CD4-positive, alpha-beta T cell treated with Interleukin-12 subunit alpha and Interleukin-12 subunit beta, for 1 hour (primary cell): ENCODE data around the gene PAX2.

Experiments used
- DNase-seq: peaks from one replicate; pipeline ENCODE4 v3.0.0-alpha.2; 2020

Gene PAX2

DNA sequence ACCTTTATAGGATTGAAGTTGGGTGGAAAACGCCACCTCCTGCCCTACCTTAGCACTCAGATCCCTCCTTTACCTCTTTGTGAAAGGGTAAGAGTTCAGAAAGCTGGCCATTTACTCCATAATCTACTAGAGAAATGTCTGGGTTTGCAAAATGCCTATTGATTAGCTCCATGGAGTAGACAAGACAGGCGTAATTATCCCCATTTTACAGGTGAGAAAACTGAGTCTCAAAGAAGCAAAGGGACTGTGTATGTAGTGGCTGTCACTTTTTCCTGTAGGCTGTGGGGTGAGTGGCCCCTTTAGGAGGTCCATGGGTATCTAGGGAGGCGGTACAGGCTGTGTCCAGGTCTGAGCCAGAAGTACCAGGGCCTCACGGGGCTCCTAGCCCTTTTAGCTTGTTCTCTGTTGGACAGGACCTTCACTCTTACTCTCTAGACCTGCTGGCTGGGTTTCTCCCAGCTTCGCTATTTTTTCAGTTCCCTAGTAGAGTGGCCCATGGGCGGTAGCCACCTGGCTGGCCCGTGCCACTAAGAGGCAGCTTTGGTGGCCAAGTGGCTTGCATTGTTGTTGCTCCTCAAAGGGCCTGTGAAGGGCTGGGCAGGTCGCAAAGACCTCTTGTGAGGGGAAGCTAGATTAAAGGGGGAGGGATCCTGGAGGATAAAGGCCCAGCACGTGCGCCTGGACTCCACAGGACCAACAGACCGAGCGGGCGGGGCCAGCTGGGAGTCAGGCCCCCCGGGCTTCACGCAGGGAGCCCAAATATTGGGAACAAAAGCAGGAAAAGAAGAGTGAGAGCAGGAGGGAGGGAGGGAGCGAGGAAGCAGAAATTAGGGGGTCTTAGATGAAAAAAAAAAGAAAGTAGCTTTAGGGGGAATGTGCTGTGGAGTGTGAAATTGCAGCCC is 4.7 kb upstream of the PAX2 start:
- no peak for DNase-seq

GRCh38 chr10:100741378-100742075 is 3.9 kb upstream of the PAX2 start:
- DNase-seq, result no peak

DNA sequence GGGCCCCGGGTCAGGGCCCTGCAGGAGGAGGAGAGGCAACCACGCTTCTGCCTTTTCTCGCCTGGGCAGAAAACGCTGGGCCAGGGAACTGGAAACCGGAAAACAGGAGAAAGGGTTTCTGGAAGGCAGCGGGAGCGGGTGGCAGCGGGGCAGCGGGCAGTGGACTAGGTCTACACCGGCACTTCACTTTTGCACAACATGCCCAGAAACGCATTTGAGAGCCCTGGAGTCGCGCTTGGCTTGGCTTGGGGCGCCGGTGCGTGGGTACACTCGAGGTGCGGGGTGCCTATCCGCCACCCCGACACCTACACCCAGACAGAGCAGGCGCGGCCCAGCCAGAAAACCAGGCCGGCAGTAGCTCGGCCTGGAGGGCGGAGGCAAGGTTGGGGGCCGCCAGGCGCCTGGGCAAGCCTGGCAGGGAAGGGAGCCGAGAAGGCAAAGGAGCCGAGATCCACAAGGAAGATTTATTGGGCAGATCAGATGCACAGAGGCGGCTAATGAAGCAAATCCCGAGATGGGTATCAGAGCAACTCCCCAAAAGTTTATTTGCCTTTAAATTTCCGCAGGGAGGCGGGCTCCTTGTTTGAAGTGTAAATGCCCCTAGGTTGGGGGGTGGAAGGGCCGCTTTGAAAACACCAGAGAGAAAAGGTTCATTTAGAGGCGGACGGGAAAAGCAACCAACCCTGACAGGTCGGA is 3.2 kb upstream of the PAX2 start:
- no peak for DNase-seq

DNA sequence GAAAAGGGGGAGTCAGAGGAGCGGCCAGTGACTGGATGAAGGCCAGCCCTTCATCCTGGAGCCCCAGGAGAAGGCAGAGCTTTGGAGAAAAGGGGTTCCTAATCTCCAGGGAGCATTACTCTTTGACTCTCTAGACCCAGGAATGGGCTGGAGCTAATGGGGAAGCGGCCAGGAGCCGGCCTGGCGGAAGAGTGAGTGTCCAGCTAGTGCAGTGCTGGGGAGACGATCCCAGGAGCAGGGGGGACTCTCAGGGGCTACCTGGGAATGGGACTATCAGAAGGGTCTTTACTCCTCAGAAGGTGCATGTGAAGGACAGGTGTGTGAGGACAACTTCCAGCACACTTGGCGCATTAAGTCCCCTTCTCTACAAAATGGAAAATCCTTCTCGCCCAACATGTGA is 2.4 kb upstream of the PAX2 start:
- no peak for DNase-seq

GRCh38 chr10:100743626-100744135 is 1.7 kb upstream of the PAX2 start:
- peak; percentile 47 for DNase-seq

DNA sequence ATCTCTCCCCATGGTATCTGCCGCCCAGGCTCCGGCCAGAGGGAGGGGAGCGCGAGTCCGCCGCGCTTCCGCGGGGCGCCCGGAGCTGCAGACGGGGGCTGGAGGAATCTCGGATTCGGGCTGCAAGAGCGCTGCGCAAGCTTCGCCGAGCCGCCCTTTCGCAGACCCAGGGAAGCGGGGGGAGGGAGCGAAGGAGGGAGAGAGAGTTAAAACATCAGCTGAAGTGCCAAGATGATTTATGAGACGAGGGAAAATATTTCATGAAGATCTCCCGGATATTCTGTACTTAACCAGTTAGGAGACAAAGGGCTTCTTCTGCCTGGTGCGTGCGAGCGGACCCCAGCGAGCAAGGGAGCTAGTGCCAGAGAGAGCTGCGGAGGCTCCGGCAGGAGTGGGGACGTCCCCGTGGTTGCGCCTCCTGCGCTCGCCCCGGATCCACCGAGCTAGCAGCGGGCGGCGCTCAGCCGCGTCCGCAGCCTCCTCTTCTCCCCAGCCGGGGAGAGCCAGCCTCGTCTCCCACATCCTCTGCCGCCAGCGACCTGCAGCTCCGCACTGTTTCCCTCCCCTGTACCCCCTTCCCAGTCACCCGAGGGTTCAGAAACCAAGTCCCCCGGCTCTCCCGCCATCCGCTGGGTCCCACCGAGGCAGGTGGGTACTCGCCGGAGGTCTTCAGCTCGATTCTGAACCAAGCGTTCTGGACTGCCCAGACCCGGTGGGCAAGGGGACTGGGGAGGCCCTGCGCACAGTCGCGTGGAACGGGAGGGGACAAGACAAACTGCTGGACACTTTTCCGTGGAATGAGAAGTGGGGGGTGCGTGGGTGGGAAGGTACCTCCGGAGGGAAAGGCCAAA is 1.0 kb upstream of the PAX2 start:
- DNase-seq, result no peak

DNA sequence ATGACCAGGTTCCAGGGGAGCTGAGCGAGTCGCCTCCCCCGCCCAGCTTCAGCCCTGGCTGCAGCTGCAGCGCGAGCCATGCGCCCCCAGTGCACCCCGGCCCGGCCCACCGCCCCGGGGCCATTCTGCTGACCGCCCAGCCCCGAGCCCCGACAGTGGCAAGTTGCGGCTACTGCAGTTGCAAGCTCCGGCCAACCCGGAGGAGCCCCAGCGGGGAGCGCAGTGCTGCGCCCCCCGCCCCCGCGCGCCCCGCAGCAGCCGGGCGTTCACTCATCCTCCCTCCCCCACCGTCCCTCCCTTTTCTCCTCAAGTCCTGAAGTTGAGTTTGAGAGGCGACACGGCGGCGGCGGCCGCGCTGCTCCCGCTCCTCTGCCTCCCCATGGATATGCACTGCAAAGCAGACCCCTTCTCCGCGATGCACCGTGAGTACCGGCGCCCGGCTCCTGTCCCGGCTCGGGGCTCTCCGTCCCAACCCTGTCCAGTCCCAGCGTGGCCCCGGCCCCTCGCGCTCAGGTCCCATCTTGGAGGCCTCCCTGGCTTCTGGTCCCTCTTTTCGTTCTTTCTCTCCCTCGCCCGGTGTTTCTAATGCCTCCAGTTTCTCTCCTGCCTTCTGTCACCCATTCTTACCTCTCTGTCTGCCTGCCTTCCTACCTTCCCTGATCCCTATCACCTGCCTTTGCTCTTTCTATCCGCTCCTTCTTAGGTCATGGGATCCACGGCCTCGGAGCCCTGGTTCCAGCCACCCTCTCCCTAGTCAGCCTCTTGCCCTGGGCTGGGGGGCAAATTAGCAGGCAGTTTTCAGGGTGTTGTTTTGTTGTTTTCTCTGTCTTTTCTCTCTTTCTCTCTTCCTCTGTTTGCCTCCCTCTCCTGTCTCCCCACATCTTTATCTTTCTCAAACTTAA is 751 bp downstream of the PAX2 start:
- DNase-seq, result no peak

DNA sequence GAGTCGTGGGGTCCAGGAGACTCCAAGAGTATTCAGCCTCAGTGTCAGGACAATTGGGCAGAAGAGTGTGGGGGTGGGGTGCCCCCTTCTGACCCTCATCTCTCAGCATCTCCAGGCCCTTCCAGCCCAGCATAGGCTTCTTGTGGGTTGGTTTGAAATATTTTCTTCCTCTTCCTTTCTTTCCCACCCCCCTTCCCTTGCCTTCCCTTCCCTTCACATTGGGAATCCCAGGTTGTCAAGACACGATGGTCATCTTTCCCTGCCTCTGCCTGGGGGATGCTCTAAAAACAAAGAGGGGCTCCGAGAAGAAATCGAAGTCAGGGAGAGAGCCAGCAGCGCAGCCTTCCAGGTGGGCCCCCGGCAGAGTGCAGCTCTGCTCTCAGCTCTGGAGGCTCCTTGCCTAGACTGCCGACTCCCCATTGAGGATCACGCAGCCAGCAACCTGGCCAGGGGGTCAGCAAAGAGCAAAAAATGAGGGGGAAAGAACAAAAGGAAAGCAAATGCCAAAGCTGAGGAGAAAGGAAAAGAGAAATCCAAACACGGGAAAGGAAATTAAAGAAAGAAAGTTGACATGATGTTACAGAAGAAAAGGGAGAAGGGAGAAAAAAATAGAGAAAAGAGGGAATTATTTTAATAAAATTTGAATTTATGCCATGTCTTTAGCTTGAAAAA is 1.5 kb downstream of the PAX2 start:
- DNase-seq, result no peak

DNA sequence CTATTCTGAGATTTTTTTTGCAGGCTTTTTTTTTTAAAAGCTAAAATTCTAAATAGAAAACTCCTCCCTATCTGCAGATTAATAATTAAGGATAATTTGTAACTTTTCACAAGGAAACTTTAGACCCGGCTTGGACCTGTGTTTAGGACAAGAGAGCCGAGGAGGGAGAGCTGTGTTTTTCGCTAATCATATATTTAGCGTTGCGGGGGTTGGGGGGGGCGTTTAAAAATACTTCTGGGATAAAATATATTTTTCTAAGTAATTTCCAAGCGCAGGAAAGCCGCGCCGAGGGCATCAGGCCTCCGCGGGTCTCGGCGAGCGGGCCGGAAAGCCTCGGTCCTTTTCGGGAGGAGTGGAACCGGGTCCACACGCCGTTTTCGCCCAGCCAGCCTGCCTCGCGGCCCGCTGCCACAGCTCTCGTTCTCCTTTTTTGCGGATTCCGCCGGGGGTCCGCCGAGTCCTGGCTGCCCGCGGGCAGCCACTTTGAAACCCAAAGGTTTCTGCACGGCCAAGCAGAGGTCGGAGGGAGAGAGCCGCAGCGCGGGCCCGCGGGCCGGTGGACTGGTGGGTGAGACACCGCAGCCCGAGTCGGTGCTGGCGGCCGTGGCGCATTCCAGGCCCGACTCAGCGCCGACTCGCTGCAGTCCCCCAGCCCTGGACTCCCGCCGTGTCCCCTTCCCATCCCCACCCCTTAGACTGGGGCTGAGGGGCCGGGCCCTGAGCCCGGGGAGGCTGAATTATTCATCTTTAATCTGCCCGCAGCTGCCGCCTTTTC is 2.3 kb downstream of the PAX2 start:
- DNase-seq, result no peak

DNA sequence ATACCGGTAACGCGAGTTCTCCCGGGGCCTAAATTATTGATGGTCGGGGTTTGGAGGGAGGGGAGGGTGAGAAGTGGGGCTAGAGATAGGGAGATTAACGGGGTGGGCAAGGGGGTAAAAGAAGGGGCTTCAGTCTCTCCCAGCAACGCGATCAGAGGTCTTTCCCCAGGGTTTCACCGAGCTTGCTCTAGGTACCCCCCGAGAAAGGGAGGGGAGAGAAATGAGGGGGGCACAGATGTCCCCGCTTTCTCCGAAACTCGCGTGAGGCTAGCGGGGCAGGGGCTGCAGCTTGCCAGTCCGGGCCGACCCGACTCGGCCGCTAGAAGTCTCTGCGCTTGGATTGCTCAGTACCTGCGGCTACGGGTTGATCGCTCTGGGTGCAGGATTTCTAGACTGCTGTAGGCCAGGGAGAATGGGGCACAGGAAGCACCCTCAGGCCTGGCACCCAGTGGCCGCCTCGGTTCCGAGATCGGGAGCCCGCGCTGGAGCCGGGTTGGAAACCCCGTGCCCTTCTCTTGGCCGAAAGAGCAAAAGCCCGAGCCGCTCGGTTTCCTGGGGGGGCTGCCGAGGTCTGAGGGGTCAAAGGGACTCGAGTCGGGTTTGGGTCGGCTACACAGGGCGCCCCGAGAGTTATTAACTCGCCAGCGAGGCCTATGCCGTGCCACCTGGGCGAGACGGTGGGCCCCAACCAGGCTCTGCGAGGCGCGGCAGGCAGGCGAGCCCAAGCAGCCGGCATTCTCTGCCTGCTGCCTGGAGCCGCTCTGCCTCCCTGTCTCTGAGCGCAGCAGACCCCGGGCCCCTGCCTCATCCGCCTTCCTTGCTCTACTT is 3.1 kb downstream of the PAX2 start:
- DNase-seq, result no peak

- DNase-seq, result no peak
Measured at GRCh38 chr10:100749059-100749308, 3.6 kb downstream of the PAX2 start.

DNA sequence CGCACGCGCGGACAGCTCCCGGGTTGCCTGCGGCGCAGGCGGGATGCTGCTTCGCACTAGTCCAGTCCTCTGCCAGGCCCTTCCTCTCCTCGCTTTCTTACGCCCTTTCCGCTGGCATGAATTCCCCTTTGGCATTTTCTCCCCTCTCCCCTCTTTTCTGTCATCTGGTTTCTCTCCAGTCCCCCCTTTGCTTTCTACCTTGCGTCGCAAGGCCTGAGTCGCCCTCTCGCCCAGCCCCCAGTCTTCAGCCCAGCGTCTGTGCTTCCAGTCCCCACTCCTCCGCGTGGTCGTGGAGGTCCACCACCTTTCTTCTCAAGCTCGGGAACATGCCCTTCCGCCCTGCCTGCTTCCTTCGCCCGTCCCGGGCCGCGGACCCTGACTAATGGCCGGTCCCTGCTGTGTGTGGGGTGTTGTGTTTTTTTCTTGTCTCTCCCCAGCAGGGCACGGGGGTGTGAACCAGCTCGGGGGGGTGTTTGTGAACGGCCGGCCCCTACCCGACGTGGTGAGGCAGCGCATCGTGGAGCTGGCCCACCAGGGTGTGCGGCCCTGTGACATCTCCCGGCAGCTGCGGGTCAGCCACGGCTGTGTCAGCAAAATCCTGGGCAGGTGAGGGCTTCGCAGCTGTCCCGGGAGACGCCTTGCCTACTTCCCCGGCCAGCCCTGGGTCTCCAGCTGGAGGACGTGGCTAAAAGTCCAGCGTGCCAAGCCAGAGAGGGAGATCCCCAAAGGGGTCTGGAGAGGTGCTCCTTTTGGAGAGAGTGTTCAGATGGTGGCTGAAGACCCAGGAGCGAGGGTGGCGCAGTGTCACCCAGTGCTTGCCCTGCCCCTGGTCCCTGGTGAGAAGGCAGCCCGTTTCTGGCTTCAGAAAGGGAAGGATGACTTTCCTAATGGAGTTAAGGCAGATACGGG is 4.2 kb downstream of the PAX2 start:
- DNase-seq, result no peak

GRCh38 chr10:100750291-100751210 is 5.2 kb downstream of the PAX2 start:
- no peak for DNase-seq

- DNase-seq, result no peak
Measured at GRCh38 chr10:100751211-100751933, 6.0 kb downstream of the PAX2 start.

DNA sequence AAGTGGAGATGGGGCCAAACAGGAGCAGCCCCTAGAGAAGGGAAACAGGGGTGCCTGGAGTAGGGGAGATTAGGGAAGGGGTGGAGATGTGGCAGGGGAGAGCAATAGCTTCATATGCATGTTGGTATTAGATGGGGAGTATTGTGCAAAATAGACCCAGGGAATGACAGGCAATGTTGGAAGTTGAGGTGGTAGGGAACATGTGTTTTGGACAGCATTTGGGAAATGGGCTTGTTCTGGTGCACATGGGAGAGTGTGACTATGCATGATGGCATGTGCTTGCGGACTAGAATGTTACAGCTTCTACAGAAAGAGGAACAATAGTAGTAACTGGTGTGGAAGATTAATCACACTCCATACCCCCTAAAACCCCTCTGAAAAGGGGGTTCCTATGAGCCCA is 10.4 kb downstream of the PAX2 start:
- no peak for DNase-seq

DNA sequence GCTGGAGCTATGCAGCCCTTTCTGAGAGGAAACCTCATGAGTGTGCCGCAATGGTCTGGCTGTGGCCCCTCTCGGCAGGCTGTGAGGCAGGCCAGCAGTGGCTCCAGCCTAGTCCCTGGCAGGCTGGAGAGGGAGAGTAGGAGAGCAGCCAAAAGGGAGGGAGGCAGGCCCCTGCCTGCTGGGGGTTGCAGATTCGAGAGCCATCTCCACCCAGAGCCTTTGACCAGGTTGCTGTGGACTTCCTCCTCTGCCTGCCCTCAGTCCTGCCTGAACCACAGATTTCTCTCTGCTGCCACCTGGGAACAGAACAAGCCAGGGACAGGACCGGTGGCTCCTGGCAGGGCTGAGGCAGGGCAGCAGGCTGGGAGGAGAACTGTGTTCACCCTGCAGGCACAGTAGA is 13.9 kb downstream of the PAX2 start:
- no peak for DNase-seq
